ENCODE results near the gene NEU3.

GRCh38 chr11:75047191-75047590, 58.5 kb downstream of the NEU3 start:
- TF ChIP-seq CTCF (IDR thresholded peaks at IDR 0.05 in 4 of 5, conservative IDR thresholded peaks at IDR 0.05 in 1 of 5) (no peak), POLR2A (IDR thresholded peaks at IDR 0.05) (no peak)
